ENCODE results near the gene CPXM2. TPM values are rescaled to one million over a fixed set of nuclear protein-coding genes. Genes with fewer than 3 reads are reported as not detected.

The CPXM2 gene
- total and polyA plus RNA-seq, 9 of the 15 experiments (the other 6 are each of a cell fraction or from before 2014, with no cell fraction given): not detected

DNA sequence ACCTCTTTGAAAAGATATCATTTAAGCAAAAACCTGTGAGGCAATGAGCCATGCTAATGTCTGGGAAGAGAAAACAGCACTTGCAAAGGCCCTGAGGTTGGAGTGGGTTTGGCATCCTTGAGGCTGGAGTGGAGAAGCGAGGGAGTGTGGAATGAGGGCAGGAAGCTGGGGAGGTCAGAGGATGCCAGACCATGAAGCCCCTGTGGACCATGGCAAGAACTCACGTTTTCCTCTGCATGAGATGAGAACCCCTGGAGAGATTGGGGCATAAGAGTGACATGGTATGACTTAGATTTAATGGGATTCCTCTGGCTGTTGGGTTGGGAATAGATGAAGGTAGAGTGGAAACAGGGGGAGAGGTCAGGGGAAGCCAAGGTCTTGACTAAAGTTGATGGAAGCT is 176.1 kb downstream of the CPXM2 start:
- no TSS peak for BruUV-seq (replicated peaks)
- intact Hi-C loops (cut with micrococcal nuclease) (no loop called here), in situ Hi-C loops (cut with MboI) (no loop called here)
- ChIA-PET CTCF (ENCODE audit: low intra/inter-chr PET ratio) (no interaction called here), POLR2A (no interaction called here)
- H3K27ac ChIP-seq (ENCODE audit: extremely low read depth, low read depth, low read length): no peak overlapping the region
- H3K9me3 ChIP-seq (replicated peaks; ENCODE audit: control insufficient read depth, insufficient read depth, low read depth, low read length): no peaks in the 10 kb centered on the region
- H3K4me2 ChIP-seq (ENCODE audit: insufficient read depth, low read length): no peak overlapping the region
- H3K4me3 ChIP-seq: no peak overlapping the region
- TF ChIP-seq CEBPG (CRISPR knock-in tag; IDR thresholded peaks at IDR 0.05) (no peak), CEBPG (tag; conservative IDR thresholded peaks at IDR 0.05 in 1 of 2, IDR thresholded peaks at IDR 0.05 in 1 of 2) (no peak), CHCHD3 (CRISPR knock-in tag; IDR thresholded peaks at IDR 0.05) (no peak), HDAC6 (IDR thresholded peaks at IDR 0.05; ENCODE audit: low read depth, low read length) (no peak), CREBBP (IDR thresholded peaks at IDR 0.05; ENCODE audit: low read depth, low read length) (no peak), KDM4B (IDR thresholded peaks at IDR 0.05; ENCODE audit: borderline replicate concordance in 2 of 2, low read depth in 1 of 2) (no peak), ZKSCAN3 (CRISPR knock-in tag; IDR thresholded peaks at IDR 0.05) (no peak)
- no peaks in the 10 kb centered on the region for H3K4me1 ChIP-seq (replicated peaks in 1 of 2; ENCODE audit: control insufficient read depth in 2 of 2, insufficient read depth in 2 of 2, low read length in 2 of 2)
- H3K79me2 ChIP-seq (ENCODE audit: control insufficient read depth, insufficient read depth, low read length): no peaks in the 10 kb centered on the region
- H3K9me1 ChIP-seq (ENCODE audit: control insufficient read depth, insufficient read depth, low read length): no peaks in the 10 kb centered on the region
- ATAC-seq (no peak), FAIRE-seq (no peak), DNase-seq (ENCODE audit: extremely low read depth in 1 of 4, low spot score in 3 of 4) (no peak)
- H3K27me3 ChIP-seq (ENCODE audit: control insufficient read depth in 2 of 2, insufficient read depth in 2 of 2, low read length in 2 of 2): no peaks in the 10 kb centered on the region
- no peak overlapping the region for H3K9ac ChIP-seq (ENCODE audit: insufficient read depth in 1 of 2, low read depth in 2 of 2, low read length in 2 of 2)
- H4K20me1 ChIP-seq (replicated peaks; ENCODE audit: control insufficient read depth, insufficient read depth, low read length): no peaks in the 10 kb centered on the region
- WGBS (ENCODE audit: insufficient coverage, low coverage, missing lambda C conversion rate): 0% methylated on average over 2 of the region's 2 CpGs
- H2AFZ ChIP-seq (ENCODE audit: low read depth, low read length): no peak overlapping the region
- H3K36me3 ChIP-seq (ENCODE audit: control insufficient read depth, insufficient read depth, low read length): no peaks in the 10 kb centered on the region

DNA sequence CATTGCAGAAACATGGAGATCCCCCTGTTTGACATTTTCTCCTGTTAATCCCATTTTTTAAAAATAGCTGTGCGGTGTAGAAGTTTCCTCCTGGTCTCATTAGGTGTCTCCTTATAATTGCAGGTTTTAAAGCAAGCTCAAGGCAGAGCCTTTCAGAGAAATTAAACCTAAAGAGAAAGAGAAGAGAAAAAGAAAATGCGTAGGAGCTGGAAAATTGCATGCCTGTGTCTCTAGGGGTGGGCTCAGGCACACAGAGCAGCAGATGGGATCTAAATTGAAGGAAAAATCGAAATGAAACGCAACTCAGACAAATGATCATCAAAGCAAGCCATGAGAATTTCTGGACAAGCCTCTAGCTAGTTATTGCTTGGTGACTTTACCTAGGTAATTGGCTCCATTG is 185.4 kb downstream of the CPXM2 start:
- Histone ChIP-seq H3K36me3 (ENCODE audit: control insufficient read depth, insufficient read depth, low read length) (no peaks in the 10 kb centered on the region), H3K27me3 (ENCODE audit: control insufficient read depth in 2 of 2, insufficient read depth in 2 of 2, low read length in 2 of 2) (no peaks in the 10 kb centered on the region), H3K9me3 (replicated peaks; ENCODE audit: control insufficient read depth, insufficient read depth, low read depth, low read length) (no peaks in the 10 kb centered on the region), H4K20me1 (replicated peaks; ENCODE audit: control insufficient read depth, insufficient read depth, low read length) (no peaks in the 10 kb centered on the region), H3K9ac (ENCODE audit: insufficient read depth in 1 of 2, low read depth in 2 of 2, low read length in 2 of 2) (no peak overlapping the region), H3K4me1 (replicated peaks in 1 of 2; ENCODE audit: control insufficient read depth in 2 of 2, insufficient read depth in 2 of 2, low read length in 2 of 2) (no peaks in the 10 kb centered on the region; a peak in 1 of 5 replicates), H3K79me2 (ENCODE audit: control insufficient read depth, insufficient read depth, low read length) (no peaks in the 10 kb centered on the region), H2AFZ (ENCODE audit: low read depth, low read length) (no peak overlapping the region), H3K4me2 (ENCODE audit: insufficient read depth, low read length) (no peak overlapping the region), H3K4me3 (no peak overlapping the region), H3K9me1 (ENCODE audit: control insufficient read depth, insufficient read depth, low read length) (no peaks in the 10 kb centered on the region), H3K27ac (ENCODE audit: extremely low read depth, low read depth, low read length) (no peak overlapping the region)
- in situ Hi-C loops (cut with MboI): no loop called here
- WGBS (ENCODE audit: insufficient coverage, low coverage, missing lambda C conversion rate): 0% methylated on average over 4 of the region's 4 CpGs
- ATAC-seq (no peak), DNase-seq (ENCODE audit: extremely low read depth in 1 of 4, low spot score in 3 of 4) (no peak), FAIRE-seq (no peak)
- ChIA-PET CTCF (ENCODE audit: low intra/inter-chr PET ratio) (no interaction called here), POLR2A (interaction anchor here (0.7 kb wide), 1 partner anchor 981 kb away, joined by 3 read pairs; no protein-coding TSS in a partner anchor)
- TF ChIP-seq SMAD2 (IDR thresholded peaks at IDR 0.05; ENCODE audit: low read depth, low read length) (no peak), ELF1 (tag; IDR thresholded peaks at IDR 0.05) (no peak), MYNN (IDR thresholded peaks at IDR 0.05) (no peak), MYNN (CRISPR knock-in tag; IDR thresholded peaks at IDR 0.05) (no peak), KDM2B (CRISPR knock-in tag; IDR thresholded peaks at IDR 0.05) (no peak), ARHGAP35 (IDR thresholded peaks at IDR 0.05; ENCODE audit: partially characterized antibody) (no peak), ZNF586 (CRISPR knock-in tag; conservative IDR thresholded peaks at IDR 0.05) (no peak), SRSF9 (IDR thresholded peaks at IDR 0.05; ENCODE audit: borderline replicate concordance, low read depth, low read length) (no peak), ZNF644 (tag; IDR thresholded peaks at IDR 0.05; ENCODE audit: low read depth) (no peak), HNRNPK (IDR thresholded peaks at IDR 0.05; ENCODE audit: low read depth, low read length, poor library complexity, severe bottlenecking) (no peak)
- intact Hi-C loops (cut with micrococcal nuclease): no loop called here
- BruUV-seq (replicated peaks): no TSS peak

All from K562 (cell line).